Trophoblast cell (in vitro differentiated cells and primary cell): Measurements from ENCODE around the gene EXTL1.

Experiments
- DNase-seq, 2 donors: peaks; one replicate each; pipeline ENCODE4 v3.0.0-alpha.2; 2016
- H2AFZ ChIP-seq: 2 replicates; pipeline ENCODE4 v1.6.1; 2013; ENCODE audit warnings: low read length, moderate library complexity, mild to moderate bottlenecking; ENCODE audit not compliant: insufficient read depth, poor library complexity
- H2AK5ac ChIP-seq: 2 replicates; pipeline ENCODE4 v1.6.1; 2013; ENCODE audit warnings: mild to moderate bottlenecking, low read length
- H2BK120ac ChIP-seq: 2 replicates; pipeline ENCODE4 v1.6.1; 2013; ENCODE audit warnings: low read length, mild to moderate bottlenecking, moderate library complexity; ENCODE audit not compliant: insufficient read depth, poor library complexity
- H2BK12ac ChIP-seq: 2 replicates; pipeline ENCODE4 v1.6.1; 2013; ENCODE audit warnings: mild to moderate bottlenecking, low read length, moderate library complexity
- H2BK5ac ChIP-seq: 2 replicates; pipeline ENCODE4 v1.6.1; 2013; ENCODE audit warnings: low read length, low read depth, moderate library complexity, mild to moderate bottlenecking; ENCODE audit not compliant: poor library complexity
- H3K14ac ChIP-seq: 2 replicates; pipeline ENCODE4 v1.6.1; 2013; ENCODE audit warnings: mild to moderate bottlenecking, low read length
- H3K18ac ChIP-seq: 2 replicates; pipeline ENCODE4 v1.6.1; 2013; ENCODE audit warnings: mild to moderate bottlenecking, low read length
- H3K23ac ChIP-seq: 2 replicates; pipeline ENCODE4 v1.6.1; 2013; ENCODE audit warnings: low read length
- H3K27ac ChIP-seq: 2 replicates; pipeline ENCODE4 v1.5.1; 2013; ENCODE audit warnings: low read depth, mild to moderate bottlenecking, inconsistent platforms, low read length, moderate library complexity
- H3K27me3 ChIP-seq: 2 replicates; pipeline ENCODE4 v1.6.1; 2013; ENCODE audit warnings: inconsistent platforms, mild to moderate bottlenecking, low read length, moderate library complexity; ENCODE audit not compliant: insufficient read depth
- H3K36me3 ChIP-seq, 2 experiments: 1 replicate in 1 of 2; 2 replicates in 1 of 2; pipeline ENCODE4 v1.6.1; 2013; ENCODE audit warnings: low read length in 2 of 2, mild to moderate bottlenecking in 2 of 2, moderate library complexity in 1 of 2; ENCODE audit not compliant: insufficient read depth in 2 of 2, control insufficient read depth in 1 of 2
- H3K4ac ChIP-seq: 2 replicates; pipeline ENCODE4 v1.6.1; 2013; ENCODE audit warnings: low read depth, mild to moderate bottlenecking, low read length, moderate library complexity
- H3K4me1 ChIP-seq, 2 experiments: 1 replicate in 1 of 2; 2 replicates in 1 of 2; pipeline ENCODE4 v1.6.1; 2013; ENCODE audit warnings: low read length in 2 of 2, mild to moderate bottlenecking in 2 of 2, moderate library complexity in 1 of 2; ENCODE audit not compliant: insufficient read depth in 2 of 2, control insufficient read depth in 1 of 2
- H3K4me2 ChIP-seq: 2 replicates; pipeline ENCODE4 v1.6.1; 2013; ENCODE audit warnings: inconsistent platforms, mild to moderate bottlenecking, low read length, moderate library complexity
- H3K4me3 ChIP-seq: 2 replicates; pipeline ENCODE4 v1.5.1; 2013; ENCODE audit warnings: mild to moderate bottlenecking, low read depth, low read length, inconsistent platforms
- H3K79me1 ChIP-seq: one replicate; pipeline ENCODE4 v1.6.1; 2013; ENCODE audit warnings: low read length
- H3K79me2 ChIP-seq: 2 replicates; pipeline ENCODE4 v1.6.1; 2013; ENCODE audit warnings: low read length, mild to moderate bottlenecking; ENCODE audit not compliant: control insufficient read depth, insufficient read depth, poor library complexity
- H3K9ac ChIP-seq: 2 replicates; pipeline ENCODE4 v1.6.1; 2013; ENCODE audit warnings: mild to moderate bottlenecking, low read length
- H3K9me3 ChIP-seq: 2 replicates; pipeline ENCODE4 v1.6.1; 2013; ENCODE audit warnings: low read depth, mild to moderate bottlenecking, control low read depth, inconsistent platforms, low read length; ENCODE audit not compliant: insufficient read depth
- H4K12ac ChIP-seq: 2 replicates; pipeline ENCODE4 v1.6.1; 2013; ENCODE audit warnings: low read depth, mild to moderate bottlenecking, low read length, moderate library complexity
- H4K8ac ChIP-seq: 2 replicates; pipeline ENCODE4 v1.6.1; 2013; ENCODE audit warnings: low read depth, mild to moderate bottlenecking, low read length, moderate library complexity
- H4K91ac ChIP-seq: one replicate; pipeline ENCODE4 v1.6.1; 2013; ENCODE audit warnings: low read depth, mild to moderate bottlenecking, low read length, moderate library complexity
- WGBS: extraction: QIAGEN DNeasy Blood & Tissue Kit; methylation state at CpG from one replicate; pipeline ENCODE4 v1.1.7; 2013; ENCODE audit warnings: missing lambda C conversion rate; ENCODE audit not compliant: insufficient read length, insufficient coverage; ENCODE audit errors: extremely low coverage; 5-methylcytosine and 5-hydroxymethylcytosine counted together

Gene EXTL1

DNA sequence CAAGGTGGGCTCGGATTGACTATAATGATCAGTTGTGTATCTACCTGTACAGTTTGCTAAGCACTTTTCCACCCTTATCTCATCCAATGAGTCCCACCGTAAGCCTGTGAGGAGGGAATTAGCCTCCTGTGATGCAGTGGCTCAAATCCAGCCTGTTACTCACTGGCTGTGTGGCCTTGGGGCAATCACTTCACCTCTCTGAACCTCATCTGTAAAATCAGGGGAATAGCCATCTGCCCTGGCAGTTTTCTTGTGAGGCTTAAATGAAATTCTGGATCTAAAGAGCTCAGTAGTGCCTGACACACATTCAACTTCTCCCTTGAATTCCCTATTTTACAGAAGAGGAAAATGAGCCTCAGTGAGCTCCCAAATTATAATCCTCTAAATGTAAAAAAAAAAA lies 7.4 kb upstream of the EXTL1 start:
- Histone ChIP-seq H3K18ac (no peak overlapping the region), H3K36me3 (no peaks in the 10 kb centered on the region), H3K23ac (no peak overlapping the region), H3K79me2 (no peaks in the 10 kb centered on the region), H3K4me3 (no peak overlapping the region), H3K4me2 (no peak overlapping the region), H4K91ac (no peak overlapping the region), H4K12ac (no peak overlapping the region), H3K9me3 (no peaks in the 10 kb centered on the region), H2BK120ac (no peak overlapping the region), H3K14ac (no peak overlapping the region), H2AK5ac (no peak overlapping the region), H4K8ac (no peak overlapping the region), H2AFZ (no peak overlapping the region), H3K79me1 (no peaks in the 10 kb centered on the region), H3K27ac (no peak overlapping the region), H3K9ac (no peak overlapping the region), H2BK12ac (no peak overlapping the region), H3K27me3 (no peaks in the 10 kb centered on the region), H3K4ac (no peak overlapping the region), H2BK5ac (no peak overlapping the region), H3K4me1 (peaks cover 8 to 10% of the 10 kb centered on the region in 2 experiments)
- no peak for DNase-seq
- WGBS: no CpG with 5 or more reads among the region's 2 CpGs

DNA sequence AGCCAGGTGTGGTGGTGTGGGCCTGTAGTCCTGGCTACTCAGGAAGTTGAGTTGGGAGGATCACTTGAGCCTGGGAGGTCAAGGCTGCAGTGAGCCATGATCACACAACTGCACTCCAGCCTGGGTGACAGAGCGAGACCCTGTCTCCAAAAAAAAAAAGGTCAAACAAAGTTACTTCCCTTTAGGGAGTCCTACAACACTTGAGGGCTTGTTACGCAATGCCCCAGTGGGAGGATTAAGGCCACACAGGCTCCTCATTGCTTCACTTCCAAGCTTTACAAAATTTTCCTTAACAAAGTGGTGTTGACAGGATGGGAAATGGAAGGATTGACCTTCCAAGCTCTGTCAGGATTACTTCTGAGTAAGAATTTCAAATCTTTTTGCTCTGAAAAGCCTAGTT lies 6.2 kb upstream of the EXTL1 start:
- H3K79me1 ChIP-seq: no peaks in the 10 kb centered on the region
- H3K4me3 ChIP-seq: no peak overlapping the region
- no peak overlapping the region for H3K18ac ChIP-seq
- H2BK12ac ChIP-seq: no peak overlapping the region
- H2AFZ ChIP-seq: no peak overlapping the region
- H3K27me3 ChIP-seq: no peaks in the 10 kb centered on the region
- H3K4ac ChIP-seq: no peak overlapping the region
- H3K27ac ChIP-seq: no peak overlapping the region
- no peak overlapping the region for H3K14ac ChIP-seq
- H3K9me3 ChIP-seq: no peaks in the 10 kb centered on the region
- no peaks in the 10 kb centered on the region for H3K36me3 ChIP-seq
- no peak overlapping the region for H4K8ac ChIP-seq
- no peak overlapping the region for H3K4me2 ChIP-seq
- no CpG with 5 or more reads among the region's 2 CpGs for WGBS
- no peak overlapping the region for H4K91ac ChIP-seq
- H3K23ac ChIP-seq: no peak overlapping the region
- DNase-seq: peak in 1 of 2 donors; percentile 55
- no peak overlapping the region for H2BK5ac ChIP-seq
- no peak overlapping the region for H4K12ac ChIP-seq
- H2BK120ac ChIP-seq: no peak overlapping the region
- no peaks in the 10 kb centered on the region for H3K79me2 ChIP-seq
- H3K4me1 ChIP-seq: peaks cover 12 to 15% of the 10 kb centered on the region in 2 experiments
- H3K9ac ChIP-seq: no peak overlapping the region
- H2AK5ac ChIP-seq: no peak overlapping the region

DNA sequence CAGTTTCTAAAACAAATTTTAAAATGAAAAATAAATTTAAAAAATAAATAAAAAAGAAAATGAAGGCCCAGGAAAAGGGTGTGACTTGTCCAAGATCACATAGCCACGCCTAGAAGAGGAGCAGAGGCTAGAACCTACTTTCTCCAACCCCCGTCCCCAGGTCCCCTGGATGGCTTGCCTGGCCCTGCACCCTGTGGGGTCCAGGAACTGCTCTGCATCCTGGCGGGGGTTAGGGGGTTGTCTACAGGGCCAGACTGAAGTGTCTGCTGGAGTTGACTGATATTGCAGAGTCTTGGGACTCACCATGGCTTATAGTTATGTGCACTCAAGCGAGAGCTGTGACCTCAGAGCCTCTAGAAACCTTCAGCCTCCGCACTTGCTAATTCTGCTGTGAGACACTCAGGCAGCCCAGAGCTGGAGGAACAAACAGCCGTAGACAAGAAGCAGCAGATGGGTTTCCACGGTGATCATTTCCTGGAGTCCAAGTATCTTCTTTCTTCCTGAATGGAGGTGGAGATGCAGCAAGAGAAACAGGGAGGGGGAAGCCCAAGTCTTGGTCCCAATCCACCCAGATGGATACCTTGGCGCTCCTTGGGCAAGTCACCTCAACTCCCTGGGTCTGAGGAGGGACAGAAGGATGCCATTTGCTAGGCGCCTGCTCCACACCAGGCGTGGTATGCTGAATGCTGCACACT lies 5.2 kb upstream of the EXTL1 start:
- H4K91ac ChIP-seq: no peak overlapping the region
- H3K4me3 ChIP-seq: no peak overlapping the region
- H3K23ac ChIP-seq: no peak overlapping the region
- H3K79me2 ChIP-seq: no peaks in the 10 kb centered on the region
- no peak overlapping the region for H2AFZ ChIP-seq
- no peak overlapping the region for H2BK5ac ChIP-seq
- H3K36me3 ChIP-seq: no peaks in the 10 kb centered on the region
- no peaks in the 10 kb centered on the region for H3K9me3 ChIP-seq
- DNase-seq: no peak
- no peak overlapping the region for H3K27ac ChIP-seq
- H3K18ac ChIP-seq: no peak overlapping the region
- no peak overlapping the region for H4K8ac ChIP-seq
- peaks cover 12 to 20% of the 10 kb centered on the region in 2 experiments for H3K4me1 ChIP-seq
- H3K4ac ChIP-seq: no peak overlapping the region
- H2BK12ac ChIP-seq: peak overlapping the region; percentile 41
- no peak overlapping the region for H4K12ac ChIP-seq
- H3K14ac ChIP-seq: no peak overlapping the region
- H3K4me2 ChIP-seq: no peak overlapping the region
- no peak overlapping the region for H3K9ac ChIP-seq
- H2BK120ac ChIP-seq: no peak overlapping the region
- H2AK5ac ChIP-seq: no peak overlapping the region
- no peaks in the 10 kb centered on the region for H3K79me1 ChIP-seq
- H3K27me3 ChIP-seq: no peaks in the 10 kb centered on the region
- no CpG with 5 or more reads among the region's 10 CpGs for WGBS

- Histone ChIP-seq H3K9me3 (no peaks in the 10 kb centered on the region), H2AK5ac (no peak overlapping the region), H3K79me1 (peaks cover 3% of the 10 kb centered on the region), H2BK12ac (no peak overlapping the region), H3K4ac (no peak overlapping the region), H4K12ac (no peak overlapping the region), H3K4me1 (peaks cover 16 to 26% of the 10 kb centered on the region in 2 experiments), H3K9ac (no peak overlapping the region), H3K27me3 (no peaks in the 10 kb centered on the region), H2AFZ (no peak overlapping the region), H3K4me3 (no peak overlapping the region), H2BK120ac (no peak overlapping the region), H3K18ac (no peak overlapping the region), H2BK5ac (no peak overlapping the region), H3K79me2 (no peaks in the 10 kb centered on the region), H4K8ac (no peak overlapping the region), H3K27ac (no peak overlapping the region), H3K36me3 (no peaks in the 10 kb centered on the region), H3K14ac (no peak overlapping the region), H3K23ac (no peak overlapping the region), H3K4me2 (no peak overlapping the region), H4K91ac (no peak overlapping the region)
- peak; percentile 54 to 56 for DNase-seq
- no CpG with 5 or more reads among the region's 6 CpGs for WGBS
These were observed 4.5 kb upstream of the EXTL1 start for GRCh38 chr1:26016953-26017545.
